HG02870 (cell line): ENCODE data around the gene BBX.
A peak's percentile ranks its signal among the peaks of the same experiment; 100 is the strongest.

ENCODE experiments used
- ATAC-seq: cut with Tn5 transposase; IDR thresholded peaks from one replicate; pipeline ENCODE4 v1.9.1; 2021; ENCODE audit warnings: mild to moderate bottlenecking, moderate library complexity; ENCODE audit not compliant: unreplicated experiment

The BBX gene

DNA sequence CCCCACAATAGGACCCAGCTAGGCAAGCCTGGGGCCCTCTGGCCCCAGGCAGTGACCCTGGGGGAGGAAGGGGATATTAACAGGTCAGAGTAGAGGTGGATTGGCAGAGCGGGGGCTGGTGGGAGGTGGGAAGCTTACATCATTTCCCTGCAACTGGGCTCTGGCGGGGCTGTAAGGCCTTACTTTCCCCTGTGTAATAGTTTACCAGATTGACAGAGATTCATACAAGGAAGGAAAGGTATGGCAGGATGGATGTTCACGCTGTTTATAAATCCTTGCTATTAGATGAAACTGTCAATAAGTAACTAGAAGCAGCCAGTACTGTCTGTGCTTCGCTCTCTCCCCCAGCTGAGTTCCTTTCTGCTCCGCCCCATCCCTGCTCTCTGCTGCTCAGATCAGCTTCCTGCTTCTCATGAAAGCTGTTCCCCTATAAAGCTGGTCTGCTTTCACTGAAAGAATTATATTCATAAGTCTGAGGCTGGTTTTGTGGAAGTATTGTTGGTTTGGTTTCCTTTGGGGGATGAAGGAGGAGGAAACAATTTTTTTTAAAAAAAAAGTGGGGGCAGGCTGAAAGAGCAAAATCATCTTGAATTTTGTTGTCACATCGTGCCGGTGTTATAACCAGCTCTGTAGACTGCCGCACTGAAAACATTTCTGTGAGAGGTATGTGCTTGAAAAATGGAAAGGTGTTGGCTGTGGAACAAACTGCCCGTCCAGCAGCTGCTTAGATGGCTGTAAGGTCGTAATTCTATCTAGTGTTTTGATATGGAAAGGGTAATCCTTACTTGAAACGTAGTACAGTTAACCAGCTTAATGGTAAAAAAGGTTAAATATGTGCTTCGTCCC lies 76.4 kb downstream of the BBX start:
- ATAC-seq = peak; percentile 93

DNA sequence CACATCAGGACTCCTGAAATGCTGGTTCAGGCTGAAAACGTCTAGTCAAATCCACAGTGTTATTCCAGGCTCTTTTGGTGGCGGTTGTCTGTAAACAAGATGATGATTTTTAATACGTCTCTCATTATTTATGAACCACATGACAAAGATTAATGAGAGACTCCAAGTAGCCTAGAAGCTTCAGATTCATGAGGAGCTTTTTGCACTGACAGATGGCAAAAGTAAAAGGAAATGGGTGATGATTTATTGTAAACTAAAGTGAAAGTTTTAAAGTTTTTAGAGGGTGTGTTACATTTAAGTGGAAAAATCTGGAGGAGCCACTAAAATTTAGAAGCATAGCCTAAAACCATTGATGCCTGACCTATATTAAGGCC lies 77.0 kb downstream of the BBX start:
- no peak for ATAC-seq

DNA sequence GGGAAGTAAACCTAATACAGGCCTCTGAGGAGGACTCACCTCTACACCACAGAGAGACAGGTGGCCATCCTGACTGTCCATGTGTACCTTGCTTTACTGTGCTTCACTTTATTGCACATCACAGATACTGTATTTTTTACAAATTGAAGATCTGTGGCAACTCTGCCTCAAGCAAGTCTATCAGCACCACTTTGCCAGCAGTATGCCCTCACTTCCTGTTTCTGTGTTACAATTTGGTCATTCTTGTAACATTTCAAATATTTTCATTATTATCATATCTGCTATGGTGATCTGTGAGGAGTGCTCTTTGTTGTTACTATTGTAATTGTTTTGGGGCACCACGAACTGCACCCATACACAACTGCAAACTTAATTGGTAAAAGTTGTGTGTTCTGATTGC lies 78.0 kb downstream of the BBX start:
- ATAC-seq = no peak

- no peak for ATAC-seq
Measured at GRCh38 chr3:107604057-107604822, 81.5 kb downstream of the BBX start.

DNA sequence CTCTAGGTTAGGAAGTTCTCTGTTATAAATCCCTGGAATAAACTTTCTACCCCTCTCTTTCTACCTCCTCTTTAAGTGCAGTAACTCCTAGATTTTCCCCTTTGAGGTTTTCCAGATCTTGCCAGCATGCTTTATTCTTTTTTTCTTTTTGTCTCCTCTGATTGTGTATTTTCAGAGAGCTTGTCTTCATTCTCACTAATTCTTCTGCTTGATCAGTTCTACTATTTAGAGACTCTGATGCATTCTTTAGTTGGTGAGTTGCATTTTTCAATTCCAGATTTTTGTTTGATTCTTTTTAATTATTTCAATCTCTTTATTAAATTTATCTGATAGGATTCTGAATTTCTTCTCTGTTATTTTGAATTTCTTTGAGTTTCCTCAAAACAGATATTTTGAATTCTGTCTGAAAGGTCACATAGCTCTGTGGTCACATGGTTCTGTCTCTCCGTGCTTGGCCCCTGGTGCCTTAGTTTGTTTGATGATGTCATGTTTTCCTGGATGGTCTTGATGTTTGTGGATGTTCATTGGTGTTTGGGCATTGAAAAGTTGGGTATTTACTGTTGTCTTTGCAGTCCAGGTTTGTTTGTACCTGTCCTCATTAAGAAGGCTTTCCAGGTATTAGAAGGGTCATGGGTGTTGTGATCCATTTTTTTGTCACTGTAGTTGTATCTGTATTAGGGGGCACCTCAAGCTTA lies 89.2 kb downstream of the BBX start:
- ATAC-seq = no peak

GRCh38 chr3:107612664-107613084 lies 89.9 kb downstream of the BBX start:
- ATAC-seq = no peak

- no peak for ATAC-seq
Measured at GRCh38 chr3:107619549-107619948, 96.8 kb downstream of the BBX start.

- ATAC-seq = no peak
Measured at GRCh38 chr3:107620534-107620933, 97.8 kb downstream of the BBX start.

- ATAC-seq = no peak
Measured at GRCh38 chr3:107621465-107621864, 98.7 kb downstream of the BBX start.

GRCh38 chr3:107627962-107628542 lies 105.3 kb downstream of the BBX start:
- no peak for ATAC-seq

GRCh38 chr3:107629566-107629965 lies 106.8 kb downstream of the BBX start:
- no peak for ATAC-seq

- ATAC-seq = no peak
Measured at GRCh38 chr3:107630779-107631178, 108.0 kb downstream of the BBX start.

DNA sequence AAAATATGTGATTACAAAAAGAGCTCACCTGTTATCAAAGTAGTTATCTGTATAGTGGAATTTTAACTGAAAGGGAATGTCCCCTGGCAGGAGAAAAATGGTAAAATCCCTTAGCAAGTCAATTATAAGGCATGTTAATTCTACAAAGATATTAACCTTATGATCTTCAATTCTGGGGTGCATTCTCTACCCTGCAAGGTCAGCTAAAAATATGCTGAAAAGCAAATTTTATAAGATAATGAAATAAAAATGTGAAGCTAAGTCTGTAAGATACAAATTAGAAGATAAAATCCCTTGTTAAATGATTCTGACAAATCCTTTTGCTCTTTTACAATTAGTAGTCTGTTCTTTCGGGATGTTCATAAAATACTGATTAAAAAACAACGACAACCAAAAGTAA lies 109.8 kb downstream of the BBX start:
- no peak for ATAC-seq

- peak; percentile 90 for ATAC-seq
Measured at GRCh38 chr3:107633327-107634098, 110.8 kb downstream of the BBX start.

- peak; percentile 25 for ATAC-seq
Measured at GRCh38 chr3:107634099-107634489, 111.3 kb downstream of the BBX start.

- no peak for ATAC-seq
Measured at GRCh38 chr3:107637416-107638183, 114.8 kb downstream of the BBX start.

- ATAC-seq = no peak
Measured at GRCh38 chr3:107641572-107642307, 119.0 kb downstream of the BBX start.

- ATAC-seq = peak; percentile 90
Measured at GRCh38 chr3:107643038-107643883, 120.5 kb downstream of the BBX start.
